Stimulated activated memory B cell treated with anti-CD40 and anti-IgM and Interleukin-4, amounts not matched to agents 10 μg/mL and 1 μg/mL and 100 μg/mL, for 72 hours (primary cell): ENCODE results near the gene CFL1.

Experiments used
- ATAC-seq: fragments of 150-1000 bp; cut with Tn5 transposase; 2 replicates; pipeline ENCODE4 v1.10.0; 2021
- H3K27ac Mint-ChIP-seq: one replicate; pipeline ENCODE4 v1.8.0; 2022; ENCODE audit warnings: mild to moderate bottlenecking, mixed read lengths
- H3K27me3 Mint-ChIP-seq: one replicate; pipeline ENCODE4 v1.8.0; 2022; ENCODE audit warnings: mixed read lengths
- H3K36me3 Mint-ChIP-seq: one replicate; pipeline ENCODE4 v1.8.0; 2022; ENCODE audit warnings: mixed read lengths
- H3K4me1 Mint-ChIP-seq: one replicate; pipeline ENCODE4 v1.8.0; 2022; ENCODE audit warnings: mixed read lengths
- H3K4me3 Mint-ChIP-seq: one replicate; pipeline ENCODE4 v1.8.0; 2022; ENCODE audit warnings: mild to moderate bottlenecking, moderate library complexity, mixed read lengths
- H3K9me3 Mint-ChIP-seq: one replicate; pipeline ENCODE4 v1.8.0; 2022; ENCODE audit warnings: mixed read lengths

Gene CFL1

DNA sequence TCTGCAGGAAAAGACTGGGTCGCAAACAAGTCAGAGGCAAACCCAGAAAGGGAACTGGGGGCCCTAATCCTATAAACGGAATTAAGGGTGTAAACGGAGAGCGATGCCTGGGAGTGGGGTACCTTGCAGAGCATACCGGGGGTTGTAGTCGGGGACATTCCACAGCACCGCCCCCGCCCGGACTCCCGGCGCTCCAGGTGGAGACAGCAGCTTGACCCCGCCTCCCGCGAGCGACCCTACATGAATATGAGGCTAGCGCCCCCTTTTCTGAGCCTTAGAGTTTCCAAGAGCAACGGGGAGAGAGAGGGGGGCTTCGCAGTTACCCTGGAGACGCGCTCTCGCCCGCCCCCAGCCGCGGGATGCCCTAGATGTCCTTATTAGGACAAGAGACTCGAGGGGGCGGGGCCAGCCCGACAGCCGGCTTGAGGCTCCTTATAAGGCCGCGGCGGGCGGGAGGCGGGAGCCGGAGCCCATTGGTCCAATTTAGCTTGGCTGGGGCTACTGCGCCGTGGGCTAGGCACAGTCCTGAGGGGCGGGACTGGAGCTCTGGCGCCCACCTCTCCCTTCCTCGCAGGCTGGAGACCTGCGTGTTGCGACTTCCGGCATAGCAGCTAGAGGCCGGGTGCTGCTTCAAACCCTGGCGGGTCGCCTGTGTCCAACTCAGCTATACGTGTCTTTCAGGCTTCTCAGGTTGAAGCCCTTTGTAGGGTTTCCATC, 1.3 kb upstream of the CFL1 start:
- no peaks in the 10 kb centered on the region for H3K9me3 Mint-ChIP-seq
- no peaks in the 10 kb centered on the region for H3K27me3 Mint-ChIP-seq
- H3K36me3 Mint-ChIP-seq: peaks cover 48% of the 10 kb centered on the region
- peak; percentile 85 for ATAC-seq
- peaks cover 68% of the 10 kb centered on the region for H3K4me1 Mint-ChIP-seq
- H3K4me3 Mint-ChIP-seq: peak overlapping the region; percentile 90
- peak overlapping the region; percentile 97 for H3K27ac Mint-ChIP-seq

DNA sequence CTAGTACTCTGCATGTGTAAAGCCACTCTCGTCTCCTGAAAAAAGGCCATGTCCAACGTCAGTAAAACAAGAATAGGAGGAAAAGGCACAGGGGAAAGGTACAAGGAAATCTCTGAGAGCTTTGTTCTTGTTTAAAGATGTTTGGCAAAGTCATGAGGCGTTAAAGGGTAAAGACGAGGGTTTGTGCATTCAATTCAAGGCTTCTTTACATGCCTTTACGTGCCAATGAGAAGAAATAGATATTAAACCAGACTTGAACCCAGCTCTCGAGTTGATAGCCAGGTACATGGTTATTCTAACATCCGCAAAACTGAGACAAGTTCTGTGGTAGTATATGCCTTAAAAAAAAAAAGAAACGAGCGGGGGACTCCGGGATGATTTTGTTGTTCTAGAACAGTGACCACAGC, 704 bp upstream of the CFL1 start:
- ATAC-seq: no peak
- no peaks in the 10 kb centered on the region for H3K9me3 Mint-ChIP-seq
- H3K27me3 Mint-ChIP-seq: no peaks in the 10 kb centered on the region
- peaks cover 73% of the 10 kb centered on the region for H3K4me1 Mint-ChIP-seq
- H3K4me3 Mint-ChIP-seq: peak overlapping the region; percentile 90
- H3K27ac Mint-ChIP-seq: peak overlapping the region; percentile 97
- H3K36me3 Mint-ChIP-seq: peaks cover 48% of the 10 kb centered on the region

DNA sequence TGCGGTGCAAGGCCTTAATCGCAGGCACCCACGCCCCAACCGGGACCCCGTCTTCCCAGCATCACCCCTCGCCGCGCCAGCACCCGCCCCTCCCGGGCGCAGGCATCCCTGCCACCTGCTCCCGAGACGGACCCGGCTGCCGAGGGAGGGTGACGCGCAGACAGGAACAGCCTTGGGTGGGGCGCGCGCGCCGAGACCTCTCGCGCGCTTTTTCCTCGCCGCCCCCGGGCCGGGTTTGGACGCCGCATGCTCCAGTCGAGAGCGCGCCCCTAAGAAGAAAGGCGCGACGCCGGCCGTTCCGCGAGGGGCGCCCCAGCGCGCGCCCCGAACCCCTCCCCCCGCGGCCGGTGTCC, 504 bp downstream of the CFL1 start:
- Mint-ChIP-seq H3K9me3 (no peaks in the 10 kb centered on the region), H3K36me3 (peaks cover 47% of the 10 kb centered on the region), H3K4me3 (peak overlapping the region; percentile 87), H3K27me3 (no peaks in the 10 kb centered on the region), H3K4me1 (peaks cover 68% of the 10 kb centered on the region), H3K27ac (peak overlapping the region; percentile 97)
- ATAC-seq: peak; percentile 0

DNA sequence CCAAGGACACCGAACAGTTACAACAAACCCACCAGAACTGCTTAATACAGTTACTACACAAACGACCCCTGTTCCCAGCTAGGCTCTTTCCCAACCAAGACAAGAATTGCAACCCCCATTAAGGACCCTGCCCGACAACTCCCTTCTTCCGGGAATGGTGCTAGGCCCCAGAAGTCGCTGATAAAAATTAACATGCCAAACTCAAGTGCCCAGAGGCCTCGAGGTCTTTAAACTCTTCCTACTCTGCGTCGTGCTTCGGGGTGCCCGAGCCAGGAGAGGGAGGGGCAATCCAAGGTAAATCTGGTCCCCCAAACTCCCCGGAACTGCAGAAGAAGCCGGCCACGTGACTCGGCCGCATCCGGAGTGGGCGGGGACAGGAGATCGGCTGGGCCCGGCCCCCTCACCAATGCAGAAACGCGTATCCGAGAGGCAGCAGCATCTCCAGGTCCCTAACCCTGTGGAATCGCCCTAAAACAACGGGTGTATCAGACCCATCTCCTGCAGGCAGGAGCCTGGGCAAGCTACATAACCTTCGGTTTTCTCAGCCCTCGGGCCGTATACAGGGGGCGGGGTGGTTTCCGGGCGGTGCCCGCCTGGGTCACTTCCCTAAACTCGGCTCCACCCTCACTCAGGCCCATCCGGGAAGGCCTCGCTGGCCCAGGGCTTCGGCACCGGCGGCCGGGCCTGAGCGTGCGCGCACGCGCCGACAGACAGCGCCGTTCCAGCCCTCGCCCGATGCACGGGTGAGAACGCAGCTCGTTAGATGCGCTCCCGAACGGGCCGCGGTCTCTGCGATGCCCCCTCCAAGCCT, 1.1 kb downstream of the CFL1 start:
- peaks cover 51% of the 10 kb centered on the region for H3K36me3 Mint-ChIP-seq

DNA sequence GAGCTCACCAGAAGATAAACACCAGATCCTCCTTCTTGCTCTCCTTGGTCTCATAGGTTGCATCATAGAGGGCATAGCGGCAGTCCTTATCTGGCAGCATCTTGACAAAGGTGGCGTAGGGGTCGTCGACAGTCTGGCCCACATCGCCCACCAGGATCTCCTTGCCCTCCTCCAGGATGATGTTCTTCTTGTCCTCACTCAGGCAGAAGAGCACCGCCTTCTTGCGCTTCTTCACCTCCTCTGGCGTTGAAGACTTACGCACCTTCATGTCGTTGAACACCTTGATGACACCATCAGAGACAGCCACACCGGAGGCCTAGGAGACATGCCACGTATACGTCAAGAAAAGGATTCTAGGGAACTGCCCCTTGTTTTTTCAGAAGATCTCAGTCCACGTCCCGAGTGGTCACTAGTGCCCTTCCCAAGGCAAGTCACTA, 2.0 kb downstream of the CFL1 start:
- H3K4me1 Mint-ChIP-seq: peaks cover 57% of the 10 kb centered on the region
- no peaks in the 10 kb centered on the region for H3K27me3 Mint-ChIP-seq
- no peak for ATAC-seq
- H3K27ac Mint-ChIP-seq: peak overlapping the region; percentile 97
- H3K9me3 Mint-ChIP-seq: no peaks in the 10 kb centered on the region
- H3K36me3 Mint-ChIP-seq: peaks cover 60% of the 10 kb centered on the region
- H3K4me3 Mint-ChIP-seq: peak overlapping the region; percentile 87

More for the DNA sequence above, 1.1 kb downstream of the CFL1 start:
- Mint-ChIP-seq H3K4me3 (peak overlapping the region; percentile 87), H3K4me1 (peaks cover 66% of the 10 kb centered on the region), H3K9me3 (no peaks in the 10 kb centered on the region), H3K27me3 (no peaks in the 10 kb centered on the region), H3K27ac (peak overlapping the region; percentile 97)
- ATAC-seq: peak; percentile 65

DNA sequence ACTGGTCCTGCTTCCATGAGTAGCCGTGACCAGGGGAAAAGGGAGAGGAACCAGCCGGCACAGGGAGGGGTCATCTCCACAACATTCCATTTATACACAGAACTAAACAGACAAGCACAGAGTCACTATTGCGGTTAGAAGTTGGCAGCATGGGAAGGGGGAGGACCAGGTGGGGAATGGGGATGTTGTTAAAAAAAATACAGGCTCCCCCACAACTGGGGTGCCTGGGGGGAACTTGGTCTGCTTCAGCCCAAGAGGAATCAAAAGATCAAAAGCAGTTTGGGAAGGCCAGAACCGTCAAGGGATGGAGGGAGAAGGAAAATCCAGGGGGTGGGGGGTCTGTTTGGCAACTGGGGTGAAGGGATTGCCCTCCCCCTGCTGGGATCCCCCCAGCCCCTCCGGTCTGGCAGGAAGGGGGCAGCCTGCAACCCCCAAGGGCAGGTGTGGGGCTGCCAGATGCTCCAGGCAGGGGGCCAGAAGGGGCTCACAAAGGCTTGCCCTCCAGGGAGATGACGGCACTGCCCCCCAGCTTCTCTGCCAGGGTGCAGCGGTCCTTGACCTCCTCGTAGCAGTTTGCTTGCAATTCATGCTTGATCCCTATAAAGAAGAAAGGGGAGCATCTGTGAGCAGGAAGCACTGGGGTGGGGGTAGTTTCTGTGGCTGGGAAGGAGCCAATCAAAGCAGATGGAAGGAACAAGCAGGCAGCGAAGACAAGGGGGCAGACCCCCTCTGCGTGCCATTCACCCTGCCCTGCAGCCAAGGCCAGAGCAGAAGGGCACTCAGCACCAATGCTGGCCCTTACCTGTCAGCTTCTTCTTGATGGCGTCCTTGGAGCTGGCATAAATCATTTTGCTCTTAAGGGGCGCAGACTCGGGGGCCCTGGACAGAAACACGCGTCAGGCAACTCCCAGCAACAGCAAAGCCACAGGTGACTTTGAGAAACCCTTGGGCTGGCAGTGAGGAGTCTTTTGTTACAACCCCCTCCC, 2.8 kb downstream of the CFL1 start:
- H3K9me3 Mint-ChIP-seq: no peaks in the 10 kb centered on the region
- peak overlapping the region; percentile 87 for H3K4me3 Mint-ChIP-seq
- H3K36me3 Mint-ChIP-seq: peaks cover 66% of the 10 kb centered on the region
- H3K27me3 Mint-ChIP-seq: no peaks in the 10 kb centered on the region
- ATAC-seq: no peak
- peaks cover 53% of the 10 kb centered on the region for H3K4me1 Mint-ChIP-seq
- H3K27ac Mint-ChIP-seq: peak overlapping the region; percentile 65

DNA sequence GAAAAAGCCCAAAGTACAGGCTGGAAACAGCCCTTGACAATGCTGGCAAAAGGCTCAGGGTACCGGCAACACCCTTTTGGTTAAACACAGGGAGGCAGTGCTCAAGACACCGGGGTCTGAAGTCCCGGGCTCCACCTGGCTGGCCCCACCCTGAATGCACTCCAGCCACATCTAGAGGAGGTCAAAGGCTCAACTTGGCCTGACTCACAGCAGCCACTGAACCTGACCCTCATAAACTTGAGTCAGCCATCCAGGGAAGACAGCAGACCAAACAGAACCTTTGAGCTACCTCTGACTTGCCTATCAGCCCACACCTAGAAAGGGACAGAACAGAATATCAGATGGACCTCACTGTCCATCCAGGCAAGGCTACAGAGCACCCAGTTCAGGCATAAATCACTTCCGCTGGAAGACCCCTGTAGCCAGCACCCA, 3.8 kb downstream of the CFL1 start:
- H3K27me3 Mint-ChIP-seq: no peaks in the 10 kb centered on the region
- ATAC-seq: no peak
- no peak overlapping the region for H3K27ac Mint-ChIP-seq
- H3K4me3 Mint-ChIP-seq: peak overlapping the region; percentile 46
- peaks cover 47% of the 10 kb centered on the region for H3K4me1 Mint-ChIP-seq
- no peaks in the 10 kb centered on the region for H3K9me3 Mint-ChIP-seq
- H3K36me3 Mint-ChIP-seq: peaks cover 66% of the 10 kb centered on the region

DNA sequence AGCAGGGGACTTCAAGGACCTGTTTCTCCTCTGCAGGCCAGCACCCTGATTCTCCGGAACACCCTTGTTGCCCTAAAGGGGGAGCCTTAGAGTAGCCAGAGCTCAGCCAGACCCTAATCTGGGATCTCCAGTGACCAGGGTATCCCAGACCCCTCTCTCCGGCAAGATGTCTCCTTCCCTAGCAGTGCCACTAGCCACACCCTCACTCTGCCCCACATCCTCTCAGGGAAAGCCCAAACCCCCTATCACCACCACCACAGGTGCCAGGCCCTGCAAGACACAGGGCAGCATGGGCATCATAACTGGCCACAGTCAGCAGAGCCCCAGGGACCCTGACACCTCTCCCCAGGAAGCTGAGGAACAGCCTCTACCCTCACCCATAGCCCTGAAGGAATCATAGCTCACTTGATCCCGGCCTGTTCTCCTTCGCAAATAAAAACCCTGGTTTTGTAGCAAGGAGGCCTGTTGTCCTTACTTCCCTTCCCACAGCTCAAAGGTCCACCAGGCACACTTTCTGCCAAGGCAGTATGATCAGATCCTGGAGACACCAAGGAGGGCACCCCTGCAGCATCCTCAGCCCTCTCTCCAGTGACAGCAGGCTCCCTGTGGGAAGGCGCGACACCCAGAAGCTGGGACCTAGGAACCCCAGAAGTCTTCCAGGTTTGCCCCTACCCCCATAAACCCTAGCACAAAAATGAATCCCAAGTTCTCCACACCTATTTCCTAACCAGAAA, 4.6 kb downstream of the CFL1 start:
- Mint-ChIP-seq H3K27me3 (no peaks in the 10 kb centered on the region), H3K27ac (no peak overlapping the region), H3K36me3 (peaks cover 66% of the 10 kb centered on the region), H3K4me1 (peaks cover 40% of the 10 kb centered on the region), H3K4me3 (peak overlapping the region; percentile 24), H3K9me3 (no peaks in the 10 kb centered on the region)
- no peak for ATAC-seq

DNA sequence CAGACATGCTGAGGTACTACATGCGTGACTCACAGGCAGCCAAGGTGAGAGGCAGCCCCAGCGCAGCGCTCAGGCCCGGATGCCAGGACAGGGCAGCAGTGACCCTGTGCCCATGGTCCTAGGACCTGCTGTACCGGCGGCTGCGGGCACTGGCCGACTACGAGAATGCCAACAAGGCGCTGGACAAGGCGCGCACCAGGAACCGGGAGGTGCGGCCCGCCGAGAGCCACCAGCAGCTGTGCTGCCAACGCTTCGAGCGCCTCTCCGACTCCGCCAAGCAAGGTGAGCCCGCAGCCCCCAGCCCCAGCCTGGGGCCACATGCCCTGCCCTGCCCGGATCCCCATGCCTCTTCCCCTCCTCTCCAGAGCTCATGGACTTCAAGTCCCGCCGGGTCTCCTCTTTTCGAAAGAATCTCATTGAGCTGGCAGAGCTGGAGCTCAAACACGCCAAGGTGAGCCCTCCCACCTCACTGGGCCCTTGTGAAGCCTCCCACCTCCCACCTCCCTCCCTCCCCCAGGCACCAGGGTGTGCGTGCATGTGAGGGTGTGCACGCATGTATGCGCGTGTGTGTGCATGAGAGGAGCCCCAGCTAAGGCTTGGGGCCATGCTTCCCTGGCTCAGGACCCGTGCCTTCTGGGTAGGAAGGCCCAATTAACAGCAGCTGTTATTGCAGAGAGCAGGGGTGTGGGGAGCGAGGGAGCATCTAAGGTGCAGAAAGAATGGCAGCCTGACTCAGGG, 5.3 kb downstream of the CFL1 start:
- H3K27ac Mint-ChIP-seq: no peak overlapping the region
- H3K27me3 Mint-ChIP-seq: no peaks in the 10 kb centered on the region
- ATAC-seq: no peak
- peaks cover 36% of the 10 kb centered on the region for H3K4me1 Mint-ChIP-seq
- H3K9me3 Mint-ChIP-seq: no peaks in the 10 kb centered on the region
- no peak overlapping the region for H3K4me3 Mint-ChIP-seq
- H3K36me3 Mint-ChIP-seq: peaks cover 66% of the 10 kb centered on the region

DNA sequence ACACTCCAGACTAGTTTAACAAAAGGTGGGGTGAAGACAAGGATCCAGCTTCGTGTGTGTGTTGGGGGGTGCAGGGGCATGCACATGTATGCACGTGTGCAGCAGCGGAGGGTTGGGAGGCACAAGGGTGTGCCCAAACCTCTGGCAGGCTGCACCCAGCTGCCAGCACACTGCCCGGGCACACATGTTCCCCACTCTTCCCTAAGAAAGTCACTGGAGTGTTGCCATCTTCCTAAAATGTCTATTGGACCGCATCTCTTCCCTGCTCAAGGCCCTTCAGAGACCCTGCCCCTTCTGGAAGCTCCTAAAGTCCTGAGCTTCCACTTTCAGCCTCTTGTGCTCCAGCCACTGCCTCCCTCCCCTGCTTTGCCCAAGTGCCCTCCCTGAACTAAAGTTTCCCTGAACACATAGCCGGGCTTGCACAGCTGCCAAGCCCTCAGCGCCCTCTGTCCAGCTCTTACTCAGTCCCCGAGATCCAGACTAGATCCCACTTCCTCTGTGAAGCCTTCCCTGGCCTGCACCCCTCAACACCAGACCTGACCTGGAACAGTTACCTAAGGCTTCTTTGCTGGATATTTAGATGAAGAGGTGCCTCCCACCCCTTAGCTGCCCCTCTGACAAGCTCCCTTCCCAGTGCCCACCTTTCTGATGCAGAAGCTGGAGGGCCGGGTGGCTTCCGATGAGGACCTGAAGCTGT, 6.0 kb downstream of the CFL1 start:
- Mint-ChIP-seq H3K4me1 (peaks cover 36% of the 10 kb centered on the region), H3K36me3 (peaks cover 64% of the 10 kb centered on the region), H3K4me3 (peak overlapping the region; percentile 12), H3K27ac (no peak overlapping the region), H3K27me3 (no peaks in the 10 kb centered on the region), H3K9me3 (no peaks in the 10 kb centered on the region)
- no peak for ATAC-seq

DNA sequence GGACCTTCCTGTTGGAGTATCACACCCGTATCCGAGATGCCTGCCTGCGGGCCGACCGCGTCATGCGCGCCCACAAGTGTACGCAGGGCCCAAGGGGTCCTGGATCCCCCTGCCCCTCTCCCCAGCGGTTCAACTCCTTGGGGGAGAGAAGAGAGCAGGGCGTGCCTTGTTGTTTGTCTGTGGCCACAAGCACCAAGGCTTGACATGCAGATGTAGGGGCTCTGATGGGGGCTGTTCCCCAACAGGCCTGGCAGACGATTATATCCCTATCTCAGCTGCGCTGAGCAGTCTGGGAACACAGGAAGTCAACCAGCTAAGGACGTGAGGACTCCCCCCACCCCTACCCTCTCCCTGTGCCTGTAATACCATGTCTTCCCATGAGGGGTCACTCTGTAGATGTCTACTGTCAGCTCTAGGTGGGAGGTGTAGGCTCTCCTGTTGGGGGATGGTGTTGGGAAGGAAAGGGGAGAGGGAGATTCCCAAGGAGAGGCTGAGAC, 6.8 kb downstream of the CFL1 start:
- ATAC-seq: peak; percentile 13
- peaks cover 56% of the 10 kb centered on the region for H3K36me3 Mint-ChIP-seq
- no peaks in the 10 kb centered on the region for H3K9me3 Mint-ChIP-seq
- H3K27me3 Mint-ChIP-seq: no peaks in the 10 kb centered on the region
- no peak overlapping the region for H3K4me3 Mint-ChIP-seq
- peaks cover 28% of the 10 kb centered on the region for H3K4me1 Mint-ChIP-seq
- no peak overlapping the region for H3K27ac Mint-ChIP-seq

DNA sequence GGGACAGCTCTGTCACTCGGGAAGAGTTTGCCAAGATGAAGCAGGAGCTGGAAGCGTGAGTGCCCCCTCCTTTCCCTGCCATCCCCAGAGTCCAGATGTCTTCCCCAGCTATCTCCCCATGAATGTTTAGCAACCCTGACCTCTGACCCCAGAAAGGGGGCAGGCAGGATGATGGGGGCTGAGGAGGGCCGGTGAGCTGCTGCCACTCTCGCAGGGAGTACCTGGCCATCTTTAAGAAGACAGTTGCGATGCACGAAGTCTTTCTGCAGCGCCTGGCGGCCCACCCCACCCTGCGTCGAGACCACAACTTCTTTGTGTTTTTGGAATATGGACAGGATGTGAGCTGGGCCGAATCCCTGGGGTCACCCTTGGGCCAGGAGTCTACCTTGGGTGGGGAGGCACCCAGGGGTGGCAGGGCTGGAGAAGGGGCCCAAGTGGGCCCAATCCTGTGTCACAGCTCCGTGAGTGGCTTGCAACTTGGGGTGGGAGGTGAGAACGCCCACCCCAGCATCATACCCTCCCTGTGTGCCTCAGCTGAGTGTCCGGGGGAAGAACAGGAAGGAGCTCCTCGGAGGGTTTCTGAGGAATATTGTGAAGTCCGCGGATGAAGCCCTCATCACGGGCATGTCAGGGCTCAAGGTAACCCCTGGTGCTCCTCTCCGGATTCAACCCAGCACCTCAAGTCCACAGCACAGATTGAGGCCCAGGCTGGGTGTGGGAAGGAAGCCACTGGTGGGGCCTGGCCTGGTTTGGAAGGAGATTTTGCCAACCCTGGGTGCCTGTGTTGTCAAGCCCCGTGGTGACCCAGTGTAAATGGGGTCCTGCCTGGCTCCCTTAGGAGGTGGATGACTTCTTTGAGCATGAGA, 7.5 kb downstream of the CFL1 start:
- H3K36me3 Mint-ChIP-seq: peaks cover 49% of the 10 kb centered on the region
- peaks cover 24% of the 10 kb centered on the region for H3K4me1 Mint-ChIP-seq
- no peak overlapping the region for H3K4me3 Mint-ChIP-seq
- H3K27me3 Mint-ChIP-seq: no peaks in the 10 kb centered on the region
- no peak for ATAC-seq
- no peak overlapping the region for H3K27ac Mint-ChIP-seq
- no peaks in the 10 kb centered on the region for H3K9me3 Mint-ChIP-seq
